Dermis blood vessel endothelial cell (primary cell): Measurements from ENCODE around the gene PKIB. TPM values are rescaled to one million over a fixed set of nuclear protein-coding genes. Genes with fewer than 3 reads are reported as not detected.
A peak's percentile ranks its signal among the peaks of the same experiment; 100 is the strongest.

Source experiments
- DNase-seq: peaks from one replicate; pipeline ENCODE4 v3.0.0; 2010
- total RNA-seq: library from RNA; depleted of rRNA; stranded (reverse); fragments of >200 nt; gene quantifications from 2 replicates; pipeline ENCODE4 v1.2.3, GENCODE V29; 2014

PKIB gene
- total RNA-seq, 1 donor from 2014 or later = not detected

DNA sequence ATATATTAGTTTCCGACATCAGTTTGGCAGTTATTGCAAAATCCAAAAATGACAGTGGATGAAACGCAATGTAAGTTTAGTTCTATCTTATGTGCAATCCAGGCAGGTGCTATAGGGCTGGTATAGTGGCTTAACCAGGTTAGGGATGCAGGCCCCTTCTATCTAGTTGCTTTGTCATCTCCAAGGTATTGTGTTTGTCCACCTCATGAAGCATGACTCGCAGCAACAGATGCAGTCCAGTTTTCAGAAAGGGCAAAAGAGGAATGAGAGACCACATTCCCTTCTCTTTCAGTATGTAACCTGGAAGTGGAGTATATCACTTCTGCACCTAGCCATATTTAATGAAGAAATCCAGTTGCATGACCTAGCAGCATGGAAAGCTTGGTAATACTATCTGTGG, 59.7 kb downstream of the PKIB start:
- no peak for DNase-seq

DNA sequence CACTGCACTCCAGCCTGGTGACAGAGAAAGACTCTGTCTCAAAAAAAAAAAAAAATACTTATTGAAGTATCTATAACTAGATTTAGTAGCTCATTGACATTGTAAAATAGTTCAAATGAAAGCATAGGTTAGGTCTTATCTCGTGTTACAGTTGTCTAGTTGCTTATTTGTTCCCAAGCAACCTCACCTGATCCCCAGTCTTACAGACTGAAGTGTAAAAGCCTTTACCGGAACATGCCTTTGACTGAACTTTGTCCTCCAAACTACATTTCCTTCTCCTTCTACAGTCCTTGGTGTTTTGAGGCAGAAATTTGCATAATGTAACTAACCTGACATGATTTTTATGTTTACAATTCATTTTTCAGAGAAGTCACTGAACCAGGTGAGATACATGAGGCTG, 61.0 kb downstream of the PKIB start:
- no peak for DNase-seq

DNA sequence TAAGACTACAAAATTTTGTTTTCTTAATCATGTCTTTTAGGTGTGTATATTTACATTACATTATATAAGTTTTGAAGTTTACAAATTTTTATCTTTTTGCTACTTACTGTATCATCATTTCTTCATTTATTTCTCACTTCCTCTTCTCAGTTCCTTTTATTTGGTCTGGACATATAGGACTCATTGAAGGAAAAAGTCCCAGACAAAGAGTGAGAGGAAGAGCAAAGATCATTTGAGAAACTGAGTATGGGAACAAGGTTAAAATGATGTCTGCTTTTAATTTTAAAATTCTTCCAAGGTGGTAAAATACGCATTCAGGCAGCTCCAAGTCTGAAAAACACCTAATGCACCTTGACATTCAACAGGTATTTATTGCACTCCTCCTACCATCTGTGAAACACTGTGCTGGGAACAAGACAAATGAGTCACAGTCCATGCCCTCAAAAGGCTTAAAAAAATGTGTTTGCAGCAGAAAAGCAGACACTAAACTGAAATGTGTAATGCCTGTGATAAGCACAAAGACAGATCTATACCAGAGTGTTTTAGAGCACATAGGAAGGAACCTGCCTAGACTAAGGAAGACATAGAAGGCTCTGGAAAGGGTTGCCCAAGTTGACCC, 63.2 kb downstream of the PKIB start:
- no peak for DNase-seq

DNA sequence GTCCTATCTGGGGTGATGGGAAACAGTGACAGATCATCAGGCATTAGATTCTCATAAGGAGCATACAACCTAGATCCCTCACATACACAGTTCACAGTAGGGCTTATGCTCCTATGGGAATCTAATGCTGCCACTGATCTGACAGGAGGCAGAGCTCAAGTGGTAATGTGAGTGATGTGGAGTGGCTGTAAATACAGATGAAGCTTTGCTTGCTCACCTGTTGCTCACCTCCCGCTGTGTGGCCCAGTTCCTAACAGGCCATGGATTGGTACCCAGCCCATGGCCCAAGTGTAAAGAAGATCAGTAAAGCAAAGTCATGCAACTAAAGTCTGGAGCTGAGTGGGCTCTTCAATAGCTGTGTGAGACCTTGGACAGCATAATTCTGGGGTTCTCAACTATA, 65.9 kb downstream of the PKIB start:
- DNase-seq = no peak

DNA sequence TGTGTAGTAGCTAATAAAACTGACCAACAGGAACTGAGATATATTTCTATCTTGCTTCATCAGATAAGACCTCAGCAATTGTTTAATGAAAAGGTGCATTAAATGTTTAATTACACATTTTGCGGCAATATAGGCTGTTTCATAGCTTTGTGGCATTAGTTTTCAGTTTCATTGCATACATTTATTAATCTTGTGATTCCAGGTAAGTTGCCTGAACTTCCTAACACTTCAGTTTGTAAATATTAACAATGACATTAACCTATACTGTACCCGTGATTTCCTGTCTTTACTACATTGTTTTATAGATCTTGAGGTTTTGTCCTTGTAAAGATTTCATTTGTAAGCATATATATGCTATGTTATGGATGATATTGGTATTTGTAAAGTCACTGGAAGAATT, 66.5 kb downstream of the PKIB start:
- DNase-seq = no peak

DNA sequence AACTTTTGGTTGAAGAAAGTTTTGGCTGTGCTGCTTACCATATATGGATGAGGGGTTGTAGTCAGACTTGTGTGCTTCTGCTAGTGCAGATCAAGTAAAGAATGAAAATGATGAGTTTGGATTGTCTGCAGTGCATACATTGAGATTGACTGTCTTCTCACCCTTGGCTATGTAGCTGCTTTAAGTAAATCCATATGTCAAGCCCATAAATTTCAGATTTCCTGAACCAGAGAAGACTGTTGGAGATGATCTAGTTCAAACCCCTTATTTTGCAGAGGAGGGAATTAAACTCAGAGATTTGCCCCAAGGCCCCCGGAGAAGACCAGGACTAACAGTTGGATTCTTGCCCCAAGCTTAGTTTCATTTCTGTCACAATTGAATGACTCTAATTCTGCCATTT, 67.2 kb downstream of the PKIB start:
- DNase-seq = no peak

DNA sequence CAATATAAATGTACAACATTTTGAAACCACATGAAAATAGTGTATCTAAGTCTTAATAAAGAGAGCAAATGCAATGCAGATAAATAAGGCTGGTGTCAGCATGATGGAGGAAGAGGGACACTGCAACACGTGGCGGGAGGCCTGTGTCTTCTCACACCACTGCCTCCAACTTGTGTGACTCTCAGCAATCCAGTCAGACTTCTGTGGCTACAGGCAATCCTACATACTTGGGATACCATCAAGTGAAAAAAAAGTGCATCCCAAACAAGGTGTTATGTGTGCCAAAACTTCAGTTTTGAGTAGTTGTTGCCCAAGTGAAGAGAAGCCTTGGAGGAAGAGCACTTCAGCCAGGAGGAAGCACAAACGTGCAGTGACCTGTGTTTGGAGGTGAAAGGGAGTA, 68.6 kb downstream of the PKIB start:
- DNase-seq = no peak

DNA sequence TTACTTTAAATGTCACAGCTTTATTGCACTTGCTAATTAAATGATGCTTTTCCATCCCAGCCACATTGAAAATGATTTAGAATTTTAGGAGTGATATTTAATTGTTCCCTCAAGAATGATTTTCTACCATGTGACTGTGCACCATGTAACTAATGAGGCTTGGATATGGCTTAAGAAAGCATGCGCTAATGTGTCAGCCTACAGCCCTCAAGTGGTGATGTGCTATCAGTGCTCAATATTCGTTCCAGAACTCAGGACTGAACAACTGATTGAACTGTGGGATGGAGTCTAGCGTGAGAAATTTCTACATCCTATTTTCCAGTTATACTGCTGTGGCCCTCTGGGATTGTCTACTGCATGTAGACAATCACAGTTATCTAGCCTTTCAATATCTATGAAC, 71.5 kb downstream of the PKIB start:
- no peak for DNase-seq

DNA sequence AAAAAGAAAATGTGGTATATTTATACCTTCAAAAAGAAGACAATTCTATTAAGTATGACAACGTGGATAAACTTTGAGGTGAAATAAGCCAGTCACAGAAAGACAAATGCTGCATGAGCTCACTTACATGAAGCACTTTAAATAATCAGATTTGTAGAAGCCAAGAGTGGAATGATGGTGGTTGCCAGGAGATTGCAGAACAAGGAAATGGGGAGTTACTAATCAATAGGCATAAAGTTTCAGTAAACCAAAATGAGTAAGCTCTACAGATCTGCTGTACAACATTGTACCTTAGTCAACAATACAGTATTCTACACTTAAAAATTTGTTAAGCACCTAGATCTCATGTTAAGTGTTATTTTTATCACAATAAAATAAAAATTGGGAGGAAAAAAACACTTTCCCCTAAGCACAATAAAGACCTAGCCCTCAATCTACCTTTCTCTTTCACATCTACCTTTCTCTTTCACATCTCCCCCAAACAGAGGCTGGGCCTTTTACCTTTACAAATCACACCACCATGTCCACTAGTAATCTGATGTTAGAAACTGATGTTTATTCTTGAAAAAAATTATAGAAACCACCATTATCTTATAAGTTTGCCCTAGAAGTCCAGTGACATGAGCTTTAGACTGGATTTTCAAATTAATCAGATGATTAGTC, 73.9 kb downstream of the PKIB start:
- DNase-seq = no peak

DNA sequence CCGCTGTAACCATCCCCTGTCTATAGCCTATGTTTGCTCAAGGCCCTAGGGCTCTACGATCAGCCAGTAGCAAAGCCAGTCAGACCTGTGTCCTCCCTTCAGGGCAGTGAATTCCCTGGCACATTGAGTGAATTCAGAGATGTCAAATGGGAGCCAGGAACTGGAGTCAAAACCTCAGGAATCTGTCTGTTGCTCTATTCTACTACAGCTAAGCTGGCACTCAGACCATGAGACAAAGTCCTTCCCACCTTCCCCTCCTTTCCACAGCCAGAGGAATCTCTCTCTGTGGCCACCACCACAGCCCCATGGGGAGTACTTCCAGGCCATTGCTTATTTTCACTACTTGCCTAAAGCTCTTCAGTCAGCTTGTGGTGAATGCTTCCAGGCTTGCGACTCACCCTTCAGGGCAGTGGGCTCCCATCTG, 82.0 kb downstream of the PKIB start:
- no peak for DNase-seq

DNA sequence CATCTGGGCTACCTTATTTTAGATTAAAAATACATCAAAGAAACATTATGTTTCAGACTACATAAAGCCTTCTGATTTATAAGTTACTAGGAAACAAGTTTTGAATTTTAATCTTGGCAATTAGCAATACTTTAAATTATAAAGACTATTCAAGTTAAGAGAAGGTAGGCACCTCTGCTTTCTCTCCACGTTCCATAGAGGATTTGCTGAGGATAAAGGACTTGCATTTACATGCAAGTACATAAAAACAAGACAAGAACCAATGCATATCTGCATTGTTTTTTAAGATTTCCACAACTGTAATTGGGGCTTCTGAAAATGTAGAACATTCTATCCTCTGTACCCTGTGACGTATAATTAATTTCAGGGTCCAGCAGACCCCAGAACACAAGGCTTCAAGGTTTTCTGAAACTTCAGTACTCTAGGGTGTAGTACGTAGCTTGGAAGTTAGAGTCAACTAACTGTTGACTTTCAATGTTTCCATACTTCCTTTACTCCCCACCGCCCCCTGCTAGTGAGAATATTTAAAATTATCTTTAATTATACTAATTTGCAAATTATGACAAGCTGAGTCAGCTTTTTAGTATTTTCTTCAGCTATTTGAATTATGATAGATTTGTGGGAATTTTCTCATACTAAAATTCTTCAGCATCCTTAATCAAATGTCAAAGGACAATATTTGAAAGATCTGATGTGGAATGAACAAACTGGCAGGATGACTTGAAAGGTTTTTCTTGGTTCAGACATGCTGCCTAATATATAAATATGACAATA, 82.8 kb downstream of the PKIB start:
- no peak for DNase-seq

DNA sequence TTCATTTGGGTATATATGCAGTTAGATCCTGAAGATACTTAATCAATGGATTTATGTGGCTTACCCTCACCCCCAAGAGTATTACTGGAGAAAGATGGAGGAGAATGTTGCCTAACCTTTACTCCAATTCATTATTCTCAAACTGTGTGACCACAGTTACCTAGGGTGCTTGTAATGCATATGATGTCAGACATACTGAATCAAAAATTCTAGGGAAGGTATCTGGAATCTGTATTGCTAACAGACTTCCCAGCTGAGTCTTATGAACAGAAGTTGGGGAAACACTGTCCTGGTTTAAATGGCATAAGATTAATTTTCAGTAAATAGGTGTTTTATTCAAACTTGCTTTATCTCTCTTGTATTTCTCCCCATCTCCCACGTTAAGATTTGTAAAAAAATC, 83.9 kb downstream of the PKIB start:
- DNase-seq = no peak

DNA sequence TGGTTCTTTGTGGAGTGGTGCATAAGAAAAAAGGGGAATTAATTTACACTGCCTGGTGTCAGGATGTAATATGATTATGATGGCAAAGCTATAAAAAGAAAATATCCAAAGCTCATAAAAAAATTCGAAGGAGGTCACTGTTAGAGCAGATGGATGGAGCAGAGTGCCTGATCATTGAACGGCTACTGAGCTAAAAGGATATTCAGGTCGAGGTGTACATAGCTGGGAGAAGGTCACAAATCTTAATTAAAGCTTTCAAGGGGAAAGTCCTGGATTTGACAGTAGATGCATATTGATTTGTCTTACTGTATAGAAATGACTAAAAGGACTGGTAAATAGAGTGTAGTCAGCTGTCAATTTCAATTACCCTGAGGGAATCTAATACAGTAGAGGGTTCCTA, 84.4 kb downstream of the PKIB start:
- no peak for DNase-seq

DNA sequence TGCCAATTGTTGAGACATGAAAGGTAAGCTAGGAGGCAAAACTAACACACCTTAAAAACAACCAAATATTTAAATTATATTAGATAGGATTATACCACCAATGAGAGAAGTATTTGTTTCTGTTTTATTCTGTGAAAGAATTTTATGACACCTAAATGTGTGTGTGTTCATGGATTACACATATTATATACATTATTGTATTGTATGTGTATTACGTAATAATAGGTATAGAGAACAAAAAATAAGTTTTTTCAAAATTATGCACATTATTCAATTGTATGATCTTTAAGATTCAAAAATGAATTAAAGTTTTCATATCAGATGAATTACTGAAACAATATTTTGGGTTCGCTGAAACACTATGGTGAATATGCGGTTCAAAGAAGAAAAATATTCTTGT, 85.0 kb downstream of the PKIB start:
- no peak for DNase-seq

DNA sequence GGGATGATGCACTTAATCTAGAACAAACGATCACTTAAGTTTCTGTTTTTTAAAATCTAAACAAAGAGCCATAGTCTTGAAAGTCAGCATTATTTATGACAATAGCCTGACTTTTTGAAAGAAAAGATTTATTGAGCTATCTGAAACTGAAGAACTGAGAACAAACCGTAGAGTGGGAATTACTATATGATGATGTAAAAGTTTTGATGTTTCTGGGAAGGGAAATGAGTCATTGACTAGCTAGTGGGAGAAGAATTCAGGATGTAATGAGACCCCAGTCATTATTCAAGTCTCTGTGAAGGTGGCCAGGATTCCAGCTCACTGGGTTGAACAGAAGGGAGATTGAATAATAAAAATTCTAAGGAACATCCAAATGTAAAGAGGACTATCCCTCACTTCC, 85.9 kb downstream of the PKIB start:
- DNase-seq = peak; percentile 54

DNA sequence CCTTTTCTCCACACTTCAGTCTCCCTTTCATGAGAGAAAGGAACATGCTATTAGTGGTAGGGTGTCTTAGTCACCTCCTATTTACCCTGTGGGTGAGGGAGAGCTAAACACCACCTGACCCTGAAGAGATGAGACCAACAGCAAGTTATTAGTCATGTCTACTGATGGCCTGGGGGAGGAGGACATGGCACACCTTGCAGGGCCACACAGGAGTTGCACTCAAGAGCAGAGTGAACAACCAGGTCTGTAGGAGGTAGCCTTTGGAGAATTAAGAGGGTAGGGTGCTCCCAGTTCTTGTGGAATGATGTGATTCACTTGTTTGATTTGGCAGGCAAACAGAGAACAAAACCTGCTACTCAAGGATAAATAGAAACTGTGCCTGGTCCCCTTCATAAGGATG, 86.6 kb downstream of the PKIB start:
- DNase-seq = no peak

DNA sequence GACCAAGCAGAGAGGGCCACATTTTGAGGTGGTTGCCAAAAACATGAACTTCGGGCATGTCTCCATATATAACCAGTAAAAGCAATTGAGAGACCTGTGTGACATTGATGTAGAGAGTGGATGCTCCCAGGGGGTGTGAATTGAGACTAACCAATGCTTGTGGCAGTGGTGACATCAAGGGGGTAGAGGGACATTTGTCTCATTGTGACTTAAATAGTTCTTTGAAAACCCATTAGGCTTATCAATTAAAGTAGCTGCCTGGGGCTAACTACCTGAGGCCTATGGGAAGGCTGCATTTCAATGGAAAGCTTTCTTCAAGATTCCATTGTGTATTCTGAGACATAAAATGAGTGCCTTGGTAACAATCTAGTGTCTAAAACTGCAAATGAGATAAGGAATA, 87.3 kb downstream of the PKIB start:
- DNase-seq = no peak

DNA sequence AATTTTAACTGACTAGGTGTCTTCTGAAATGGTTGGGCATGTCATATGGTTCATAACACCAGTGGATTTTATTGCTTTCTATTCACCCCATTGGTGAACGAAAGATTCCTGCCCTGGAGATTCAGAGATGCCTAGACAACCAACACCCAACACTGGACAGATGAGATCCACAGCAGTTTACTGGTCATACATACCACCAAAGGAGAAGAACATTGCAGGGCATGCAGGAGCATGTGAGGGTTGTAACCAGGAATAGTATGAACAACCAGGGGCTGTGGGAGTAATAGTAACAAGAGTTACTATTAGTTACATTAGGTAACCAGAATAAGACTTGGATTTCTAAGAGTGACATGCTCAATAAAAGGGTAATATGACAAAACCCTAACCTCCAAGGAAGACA, 91.5 kb downstream of the PKIB start:
- no peak for DNase-seq

DNA sequence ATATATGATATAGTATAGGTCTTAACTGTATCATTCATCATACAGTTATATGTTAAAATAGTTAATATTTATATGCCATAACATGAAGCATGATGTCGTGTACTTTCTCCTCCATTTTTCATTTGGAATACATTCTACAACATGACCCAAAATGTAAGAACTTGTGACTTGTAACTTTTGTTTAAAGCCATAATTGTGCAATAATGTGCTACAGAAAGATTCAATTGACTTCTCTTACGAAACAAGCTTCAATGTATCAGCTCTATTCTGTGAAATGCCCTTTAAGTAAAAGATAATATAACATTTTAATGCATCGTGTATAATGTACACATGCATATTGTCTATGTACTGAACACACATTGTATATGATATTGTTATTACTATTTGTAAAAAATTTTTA, 92.6 kb downstream of the PKIB start:
- no peak for DNase-seq

DNA sequence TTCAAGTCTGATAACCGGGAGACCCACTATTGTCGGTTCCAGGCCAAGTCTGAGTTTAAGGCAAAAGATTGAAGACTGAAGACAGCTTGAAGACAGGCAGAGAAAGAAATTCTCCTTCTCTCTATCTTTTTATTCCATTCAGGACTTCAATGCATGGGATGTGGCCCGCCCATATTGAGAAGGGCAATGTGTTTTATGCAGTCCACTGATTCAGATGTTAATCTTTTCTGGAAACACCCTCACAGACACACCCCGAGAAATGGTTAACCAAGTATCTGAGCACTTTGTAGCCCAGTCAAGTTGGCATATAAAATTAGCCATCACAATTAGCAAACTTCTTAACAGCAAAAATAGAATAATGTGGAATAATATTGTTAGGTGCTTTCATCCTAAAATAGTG, 93.9 kb downstream of the PKIB start:
- DNase-seq = no peak

DNA sequence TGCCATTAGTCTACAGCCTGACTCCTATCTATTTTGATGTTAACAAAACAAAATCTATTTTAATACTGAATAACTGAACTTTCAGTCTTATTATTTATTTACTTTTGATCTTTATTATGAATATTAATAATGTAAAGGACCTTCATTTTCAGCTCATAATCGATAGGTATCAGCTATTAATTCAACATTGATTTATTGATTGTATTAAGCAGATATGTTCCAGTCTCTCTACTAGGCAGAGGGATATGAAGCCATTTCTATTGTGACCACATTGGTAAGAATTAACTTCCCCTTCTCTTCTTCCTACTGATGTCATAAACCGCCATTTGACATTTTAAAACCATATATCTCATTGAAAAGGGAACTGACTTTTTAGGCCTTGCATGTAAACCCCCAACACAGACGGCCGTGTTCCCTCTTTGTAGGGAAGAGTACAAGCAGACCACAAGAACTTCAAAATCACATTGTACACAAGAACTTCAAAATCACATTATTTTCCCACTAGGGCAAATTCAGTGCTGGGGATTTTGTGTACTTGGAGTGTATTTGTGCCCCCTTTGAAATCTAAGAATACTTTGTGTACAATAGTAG, 99.8 kb downstream of the PKIB start:
- no peak for DNase-seq

DNA sequence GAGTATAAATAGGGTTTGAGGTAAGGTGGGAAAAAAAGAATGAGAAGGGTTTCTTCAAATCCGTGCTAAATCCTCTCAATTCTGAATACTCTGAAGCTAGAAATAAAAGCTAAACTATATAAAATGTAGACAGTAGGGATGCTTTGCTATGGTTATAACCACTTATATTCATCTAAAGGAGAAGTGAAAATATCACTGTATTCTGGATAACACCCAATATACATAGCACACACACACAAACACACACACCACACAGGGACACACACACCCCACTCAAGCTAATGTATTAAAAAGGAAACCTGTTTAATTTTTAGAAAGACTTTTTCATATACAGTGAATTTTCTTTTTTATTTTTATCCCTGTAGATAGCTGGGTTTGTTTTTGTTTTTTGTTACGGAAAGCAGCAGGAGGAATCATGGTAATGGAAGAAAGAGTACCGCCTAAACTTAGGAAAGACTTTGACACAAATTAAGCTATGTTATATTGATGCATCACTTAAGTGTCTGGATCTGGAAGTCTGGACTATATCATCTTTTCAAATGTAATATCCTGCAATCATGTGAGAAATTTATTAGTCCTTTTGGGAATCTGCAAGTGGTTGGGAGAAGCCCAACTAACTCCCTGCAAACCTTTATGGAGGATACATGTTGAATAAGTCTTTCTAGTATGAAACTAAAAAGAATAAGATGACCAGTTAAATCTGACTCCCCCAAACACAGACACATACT, 100.9 kb downstream of the PKIB start:
- DNase-seq = no peak

DNA sequence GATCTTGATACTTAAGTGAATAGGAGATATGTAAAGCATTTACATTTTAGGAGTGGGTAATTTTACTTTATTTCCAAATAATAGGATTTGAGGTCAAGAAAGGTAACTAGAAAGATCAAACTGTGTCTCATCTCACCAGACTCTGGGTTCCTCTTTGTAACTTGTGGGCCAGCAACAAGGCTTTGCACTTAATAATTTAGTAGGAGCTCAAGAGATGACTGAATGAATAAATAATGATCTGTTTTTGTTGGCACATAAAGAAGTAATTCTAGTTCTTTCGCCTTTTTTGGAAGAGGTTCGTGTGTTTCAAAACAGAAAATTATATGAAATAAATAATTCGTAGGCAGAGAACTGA, 101.9 kb downstream of the PKIB start:
- DNase-seq = no peak
